Measurements from ENCODE around the gene KREMEN2.

KREMEN2 gene

GRCh38 chr16:2953706-2954627 is 10.1 kb upstream of the KREMEN2 start:
- no peak for TF ChIP-seq CTCF (IDR thresholded peaks at IDR 0.05; ENCODE audit: borderline replicate concordance, insufficient read depth, low read depth, low read length)
- no peak overlapping the region for H3K4me3 ChIP-seq (ENCODE audit: low read depth, low read length)

- TF ChIP-seq CTCF (IDR thresholded peaks at IDR 0.05; ENCODE audit: borderline replicate concordance, insufficient read depth, low read depth, low read length) = no peak
- H3K4me3 ChIP-seq (ENCODE audit: low read depth, low read length) = no peak overlapping the region
Measured at GRCh38 chr16:2954656-2955381, 9.3 kb upstream of the KREMEN2 start.

- no peak overlapping the region for H3K4me3 ChIP-seq (ENCODE audit: low read depth, low read length)
- TF ChIP-seq CTCF (IDR thresholded peaks at IDR 0.05; ENCODE audit: borderline replicate concordance, insufficient read depth, low read depth, low read length) = no peak
Measured at GRCh38 chr16:2955438-2955778, 8.7 kb upstream of the KREMEN2 start.

GRCh38 chr16:2955779-2956578 is 8.1 kb upstream of the KREMEN2 start:
- TF ChIP-seq CTCF (IDR thresholded peaks at IDR 0.05; ENCODE audit: borderline replicate concordance, insufficient read depth, low read depth, low read length) = no peak
- no peak overlapping the region for H3K4me3 ChIP-seq (ENCODE audit: low read depth, low read length)

GRCh38 chr16:2956579-2956956 is 7.5 kb upstream of the KREMEN2 start:
- TF ChIP-seq CTCF (IDR thresholded peaks at IDR 0.05; ENCODE audit: borderline replicate concordance, insufficient read depth, low read depth, low read length) = no peak
- no peak overlapping the region for H3K4me3 ChIP-seq (ENCODE audit: low read depth, low read length)

- H3K4me3 ChIP-seq (ENCODE audit: low read depth, low read length) = no peak overlapping the region
- no peak for TF ChIP-seq CTCF (IDR thresholded peaks at IDR 0.05; ENCODE audit: borderline replicate concordance, insufficient read depth, low read depth, low read length)
Measured at GRCh38 chr16:2959206-2959605, 4.9 kb upstream of the KREMEN2 start.

All from GM12875 (cell line).